ES-I3 (cell line): ENCODE results near the gene MYH7.
"Not testable (repeated sequence)": the region's sequence is repeated elsewhere in the genome, so short reads cannot be mapped to it uniquely, and the experiment has no call there.

Source experiments
- H3K36me3 ChIP-seq: 2 replicates; pipeline ENCODE4 v1.6.1; 2013; ENCODE audit warnings: mild to moderate bottlenecking, low read length, control low read depth, moderate library complexity; ENCODE audit not compliant: insufficient read depth
- H3K4me1 ChIP-seq: 2 replicates; pipeline ENCODE4 v1.6.1; 2013; ENCODE audit warnings: mild to moderate bottlenecking, control low read depth, low read length; ENCODE audit not compliant: insufficient read depth
- H3K9ac ChIP-seq: 2 replicates; pipeline ENCODE4 v1.6.1; 2013; ENCODE audit warnings: low read depth, mild to moderate bottlenecking, low read length, moderate library complexity
- H3K9me3 ChIP-seq: 2 replicates; pipeline ENCODE4 v1.6.1; 2013; ENCODE audit warnings: mild to moderate bottlenecking, low read length, moderate library complexity; ENCODE audit not compliant: control insufficient read depth, insufficient read depth

MYH7 gene

GRCh38 chr14:23457587-23458445 is 22.4 kb upstream of the MYH7 start:
- Histone ChIP-seq H3K4me1 (no peaks in the 10 kb centered on the region), H3K9me3 (no peaks in the 10 kb centered on the region), H3K36me3 (no peaks in the 10 kb centered on the region), H3K9ac (no peak overlapping the region)

GRCh38 chr14:23456883-23457586 is 21.6 kb upstream of the MYH7 start:
- H3K9ac ChIP-seq, H3K36me3 ChIP-seq, H3K9me3 ChIP-seq, H3K4me1 ChIP-seq: not testable (repeated sequence)

- Histone ChIP-seq H3K9me3 (no peaks in the 10 kb centered on the region), H3K9ac (no peak overlapping the region), H3K36me3 (no peaks in the 10 kb centered on the region)
Measured at GRCh38 chr14:23454445-23454856, 19.0 kb upstream of the MYH7 start.

GRCh38 chr14:23452237-23452636 is 16.8 kb upstream of the MYH7 start:
- no peaks in the 10 kb centered on the region for H3K4me1 ChIP-seq
- no peaks in the 10 kb centered on the region for H3K36me3 ChIP-seq
- H3K9ac ChIP-seq, result no peak overlapping the region
- H3K9me3 ChIP-seq, result no peaks in the 10 kb centered on the region

More at GRCh38 chr14:23454445-23454856, 19.0 kb upstream of the MYH7 start:
- H3K4me1 ChIP-seq, result no peaks in the 10 kb centered on the region

- no peaks in the 10 kb centered on the region for H3K4me1 ChIP-seq
- H3K9ac ChIP-seq, result no peak overlapping the region
- H3K9me3 ChIP-seq, result no peaks in the 10 kb centered on the region
- H3K36me3 ChIP-seq, result no peaks in the 10 kb centered on the region
Measured at GRCh38 chr14:23450379-23450778, 14.9 kb upstream of the MYH7 start.

- no peaks in the 10 kb centered on the region for H3K9me3 ChIP-seq
- H3K36me3 ChIP-seq, result no peaks in the 10 kb centered on the region
- H3K4me1 ChIP-seq, result no peaks in the 10 kb centered on the region
- no peak overlapping the region for H3K9ac ChIP-seq
Measured at GRCh38 chr14:23449314-23449713, 13.9 kb upstream of the MYH7 start.

- Histone ChIP-seq H3K36me3 (no peaks in the 10 kb centered on the region), H3K9me3 (no peaks in the 10 kb centered on the region), H3K9ac (no peak overlapping the region), H3K4me1 (peaks cover 6% of the 10 kb centered on the region)
Measured at GRCh38 chr14:23447361-23448350, 12.2 kb upstream of the MYH7 start.

- no peaks in the 10 kb centered on the region for H3K9me3 ChIP-seq
- H3K9ac ChIP-seq, result no peak overlapping the region
- H3K4me1 ChIP-seq, result peaks cover 8% of the 10 kb centered on the region
- no peaks in the 10 kb centered on the region for H3K36me3 ChIP-seq
Measured at GRCh38 chr14:23446291-23446851, 10.9 kb upstream of the MYH7 start.

GRCh38 chr14:23445773-23446172 is 10.3 kb upstream of the MYH7 start:
- Histone ChIP-seq H3K9me3 (no peaks in the 10 kb centered on the region), H3K9ac (no peak overlapping the region), H3K4me1 (peaks cover 8% of the 10 kb centered on the region), H3K36me3 (no peaks in the 10 kb centered on the region)

- Histone ChIP-seq H3K36me3 (no peaks in the 10 kb centered on the region), H3K9me3 (no peaks in the 10 kb centered on the region), H3K4me1 (peaks cover 8% of the 10 kb centered on the region), H3K9ac (no peak overlapping the region)
Measured at GRCh38 chr14:23444314-23444713, 8.9 kb upstream of the MYH7 start.

- Histone ChIP-seq H3K4me1 (peaks cover 8% of the 10 kb centered on the region), H3K36me3 (no peaks in the 10 kb centered on the region), H3K9ac (no peak overlapping the region), H3K9me3 (no peaks in the 10 kb centered on the region)
Measured at GRCh38 chr14:23443881-23444280, 8.4 kb upstream of the MYH7 start.

- Histone ChIP-seq H3K36me3 (no peaks in the 10 kb centered on the region), H3K9me3 (no peaks in the 10 kb centered on the region), H3K4me1 (peaks cover 12% of the 10 kb centered on the region), H3K9ac (no peak overlapping the region)
Measured at GRCh38 chr14:23443411-23443812, 8.0 kb upstream of the MYH7 start.

GRCh38 chr14:23442721-23443356 is 7.4 kb upstream of the MYH7 start:
- Histone ChIP-seq H3K9ac (no peak overlapping the region), H3K4me1 (peaks cover 15% of the 10 kb centered on the region), H3K36me3 (no peaks in the 10 kb centered on the region), H3K9me3 (no peaks in the 10 kb centered on the region)
